ENCODE measurements around the gene TMED3. TPM values are rescaled to one million over a fixed set of nuclear protein-coding genes. Genes with fewer than 3 reads are reported as not detected.

The TMED3 gene
- total and polyA plus RNA-seq, 9 of the 15 experiments (the other 6 are each of a cell fraction or from before 2014, with no cell fraction given): 6.1 to 89.6 (median 51.4) TPM

DNA sequence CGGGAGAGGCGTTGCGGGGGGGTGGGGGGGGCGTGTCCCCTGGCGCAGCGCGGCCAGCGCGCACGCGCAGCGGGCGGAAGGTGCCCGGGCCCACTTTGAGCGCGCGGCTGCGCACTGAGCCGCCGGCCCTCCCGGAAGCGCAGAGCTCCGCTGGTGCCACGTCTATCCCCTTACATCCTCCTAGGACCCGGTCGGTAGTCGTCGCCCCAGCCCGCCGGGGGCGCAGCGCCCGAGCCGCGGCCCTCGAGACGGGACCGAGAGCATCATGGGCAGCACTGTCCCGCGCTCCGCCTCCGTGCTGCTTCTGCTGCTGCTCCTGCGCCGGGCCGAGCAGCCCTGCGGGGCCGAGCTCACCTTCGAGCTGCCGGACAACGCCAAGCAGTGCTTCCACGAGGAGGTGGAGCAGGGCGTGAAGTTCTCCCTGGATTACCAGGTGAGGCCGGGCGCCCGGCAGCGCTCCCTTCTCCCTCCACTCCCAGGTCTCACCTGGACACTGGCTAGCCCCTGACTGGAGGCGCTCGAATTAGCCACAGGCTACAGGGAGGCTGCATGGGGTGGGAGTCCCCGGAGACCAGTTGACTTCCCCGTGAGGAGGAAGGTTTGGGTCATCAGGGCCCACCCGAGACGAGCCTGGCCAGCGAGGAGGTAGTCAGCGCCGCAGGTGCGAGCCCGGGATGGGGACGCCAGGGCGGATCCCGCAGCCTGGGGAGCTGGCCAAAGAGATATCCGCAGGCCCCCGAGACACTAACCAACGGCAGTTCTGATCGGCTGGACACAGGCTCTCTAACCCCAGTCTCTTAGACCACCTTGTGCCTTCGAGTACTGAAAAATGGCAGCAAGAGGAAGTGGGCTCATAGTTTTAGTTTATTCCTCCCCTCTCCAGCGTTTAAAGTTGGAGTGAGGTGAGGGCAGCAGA lies at the start of gene TMED3 (continued):
- TF ChIP-seq THAP12 (CRISPR knock-in tag; IDR thresholded peaks at IDR 0.05) (peak; percentile 36; the same call in 1 of the 2 replicates), E2F3 (CRISPR knock-in tag; IDR thresholded peaks at IDR 0.05) (no peak), PTRF (tag; IDR thresholded peaks at IDR 0.05) (no peak), RBBP5 (IDR thresholded peaks at IDR 0.05; ENCODE audit: borderline replicate concordance, insufficient read depth, low read length, poor library complexity, severe bottlenecking) (peak; percentile 86), ZNF133 (CRISPR knock-in tag; IDR thresholded peaks at IDR 0.05) (no peak), CC2D1A (IDR thresholded peaks at IDR 0.05) (no peak), GTF2F1 (IDR thresholded peaks at IDR 0.05; ENCODE audit: low read depth, low read length) (no peak), ZBTB17 (CRISPR knock-in tag; IDR thresholded peaks at IDR 0.05) (no peak), HIVEP1 (CRISPR knock-in tag; IDR thresholded peaks at IDR 0.05) (no peak), SIRT6 (IDR thresholded peaks at IDR 0.05; ENCODE audit: low read depth, low read length) (no peak), HLTF (IDR thresholded peaks at IDR 0.05) (no peak; the same call in 1 of the 2 replicates), TARDBP (IDR thresholded peaks at IDR 0.05) (no peak), ZNF766 (CRISPR knock-in tag; conservative IDR thresholded peaks at IDR 0.05) (no peak), E2F4 (CRISPR knock-in tag; IDR thresholded peaks at IDR 0.05; ENCODE audit: low read depth) (no peak), MAZ (CRISPR knock-in tag; conservative IDR thresholded peaks at IDR 0.05 in 1 of 2, IDR thresholded peaks at IDR 0.05 in 1 of 2) (peak; percentile 44 to 63; a peak in 2 of 4 replicates), TSC22D4 (tag; IDR thresholded peaks at IDR 0.05) (no peak), ZBTB49 (CRISPR knock-in tag; IDR thresholded peaks at IDR 0.05; ENCODE audit: borderline replicate concordance) (no peak), ERF (CRISPR knock-in tag; IDR thresholded peaks at IDR 0.05) (peak; percentile 9; the same call in 1 of the 2 replicates), ELK3 (CRISPR knock-in tag; IDR thresholded peaks at IDR 0.05) (no peak), ZBTB8A (IDR thresholded peaks at IDR 0.05; ENCODE audit: partially characterized antibody) (no peak), CSDE1 (IDR thresholded peaks at IDR 0.05) (no peak), STAG1 (CRISPR knock-in tag; IDR thresholded peaks at IDR 0.05; ENCODE audit: borderline replicate concordance) (no peak)
